GM19025 (cell line): ENCODE measurements around the gene COL1A1.

Experiments used
- ATAC-seq: cut with Tn5 transposase; IDR thresholded peaks from one replicate; pipeline ENCODE4 v1.9.1; 2021; ENCODE audit warnings: mild to moderate bottlenecking, low read depth, moderate library complexity; ENCODE audit not compliant: unreplicated experiment

The COL1A1 gene

GRCh38 chr17:50203086-50203485 is 1.7 kb upstream of the COL1A1 start:
- no peak for ATAC-seq

- ATAC-seq, result peak; percentile 53
These were observed 765 bp downstream of the COL1A1 start for GRCh38 chr17:50200457-50201275.

GRCh38 chr17:50199803-50200456 is 1.5 kb downstream of the COL1A1 start:
- no peak for ATAC-seq

- ATAC-seq, result no peak
These were observed 2.1 kb downstream of the COL1A1 start for GRCh38 chr17:50199211-50199802.

- ATAC-seq, result no peak
These were observed 3.3 kb downstream of the COL1A1 start for GRCh38 chr17:50198026-50198669.

- ATAC-seq, result no peak
These were observed 4.6 kb downstream of the COL1A1 start for GRCh38 chr17:50196826-50197225.

- no peak for ATAC-seq
These were observed 5.4 kb downstream of the COL1A1 start for GRCh38 chr17:50196036-50196435.

- ATAC-seq, result no peak
These were observed 6.2 kb downstream of the COL1A1 start for GRCh38 chr17:50194934-50195865.

GRCh38 chr17:50194140-50194933 is 7.1 kb downstream of the COL1A1 start:
- ATAC-seq, result no peak

GRCh38 chr17:50192618-50193291 is 8.7 kb downstream of the COL1A1 start:
- ATAC-seq, result no peak

- ATAC-seq, result no peak
These were observed 9.2 kb downstream of the COL1A1 start for GRCh38 chr17:50192144-50192617.

- ATAC-seq, result no peak
These were observed 9.9 kb downstream of the COL1A1 start for GRCh38 chr17:50191359-50192143.

GRCh38 chr17:50190603-50191358 is 10.7 kb downstream of the COL1A1 start:
- ATAC-seq, result no peak

GRCh38 chr17:50190293-50190602 is 11.2 kb downstream of the COL1A1 start:
- ATAC-seq, result no peak

GRCh38 chr17:50189550-50190292 is 11.7 kb downstream of the COL1A1 start:
- no peak for ATAC-seq

- ATAC-seq, result no peak
These were observed 12.4 kb downstream of the COL1A1 start for GRCh38 chr17:50188921-50189549.
